ENCODE results near the gene TRRAP. TPM values are rescaled to one million over a fixed set of nuclear protein-coding genes. Genes with fewer than 3 reads are reported as not detected.
A peak's percentile ranks its signal among the peaks of the same experiment; 100 is the strongest.

The TRRAP gene
- total and polyA plus RNA-seq, 4 donors = 26.3 to 35.3 (median 30.4) TPM

- WGBS (ENCODE audit: insufficient coverage) = 93% methylated on average over 24 of the region's 25 CpGs
- no peak overlapping the region for H3K27ac ChIP-seq (ENCODE audit: low read depth, low read length)
- H3K4me1 ChIP-seq (ENCODE audit: control insufficient read depth, insufficient read depth, low read length) = no peaks in the 10 kb centered on the region
- no peak overlapping the region for H3K4me3 ChIP-seq (ENCODE audit: low read depth, low read length)
- peaks cover 79% of the 10 kb centered on the region for H3K36me3 ChIP-seq (ENCODE audit: control insufficient read depth, insufficient read depth, low read length)
- no peaks in the 10 kb centered on the region for H3K9me3 ChIP-seq (ENCODE audit: control insufficient read depth, insufficient read depth, low read length)
- H3K27me3 ChIP-seq (ENCODE audit: control insufficient read depth, insufficient read depth, low read length) = no peaks in the 10 kb centered on the region
- no peak for DNase-seq (ENCODE audit: low read depth in 4 of 6, low spot score in 6 of 6)
Measured at GRCh38 chr7:99013266-99014112, 135.2 kb downstream of the TRRAP start.

GRCh38 chr7:99014113-99014985 lies 136.0 kb downstream of the TRRAP start:
- H3K27ac ChIP-seq (ENCODE audit: low read depth, low read length) = no peak overlapping the region
- 96% methylated on average over 16 of the region's 18 CpGs for WGBS (ENCODE audit: insufficient coverage)
- DNase-seq (ENCODE audit: low read depth in 4 of 6, low spot score in 6 of 6) = no peak
- H3K27me3 ChIP-seq (ENCODE audit: control insufficient read depth, insufficient read depth, low read length) = no peaks in the 10 kb centered on the region
- no peak overlapping the region for H3K4me3 ChIP-seq (ENCODE audit: low read depth, low read length)
- H3K9me3 ChIP-seq (ENCODE audit: control insufficient read depth, insufficient read depth, low read length) = no peaks in the 10 kb centered on the region
- H3K36me3 ChIP-seq (ENCODE audit: control insufficient read depth, insufficient read depth, low read length) = peaks cover 71% of the 10 kb centered on the region
- H3K4me1 ChIP-seq (ENCODE audit: control insufficient read depth, insufficient read depth, low read length) = no peaks in the 10 kb centered on the region

DNA sequence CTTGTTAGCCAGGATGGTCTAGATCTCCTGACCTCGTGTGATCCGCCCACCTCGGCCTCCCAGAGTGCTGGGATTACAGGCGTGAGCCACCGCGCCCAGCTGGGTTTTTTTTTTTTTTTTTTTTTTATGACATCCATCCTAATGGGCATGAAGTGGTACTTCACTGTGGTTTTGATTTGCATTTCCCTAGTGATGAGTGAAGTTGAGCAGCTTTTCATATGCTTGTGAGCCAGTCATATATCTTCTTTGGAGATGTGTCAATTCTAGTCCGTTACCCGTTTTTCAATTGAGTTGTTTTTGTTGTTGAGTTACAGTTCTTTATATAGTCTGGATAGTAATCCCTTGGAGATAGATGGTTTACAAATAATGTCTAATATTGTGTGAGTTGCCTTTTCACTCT lies 137.9 kb downstream of the TRRAP start:
- no peak for DNase-seq (ENCODE audit: low read depth in 4 of 6, low spot score in 6 of 6)
- 94% methylated on average over 2 of the region's 8 CpGs for WGBS (ENCODE audit: insufficient coverage)
- H3K9me3 ChIP-seq (ENCODE audit: control insufficient read depth, insufficient read depth, low read length) = no peaks in the 10 kb centered on the region
- peaks cover 52% of the 10 kb centered on the region for H3K36me3 ChIP-seq (ENCODE audit: control insufficient read depth, insufficient read depth, low read length)
- H3K27ac ChIP-seq (ENCODE audit: low read depth, low read length) = no peak overlapping the region
- H3K4me1 ChIP-seq (ENCODE audit: control insufficient read depth, insufficient read depth, low read length) = no peaks in the 10 kb centered on the region
- H3K27me3 ChIP-seq (ENCODE audit: control insufficient read depth, insufficient read depth, low read length) = no peaks in the 10 kb centered on the region
- H3K4me3 ChIP-seq (ENCODE audit: low read depth, low read length) = no peak overlapping the region

DNA sequence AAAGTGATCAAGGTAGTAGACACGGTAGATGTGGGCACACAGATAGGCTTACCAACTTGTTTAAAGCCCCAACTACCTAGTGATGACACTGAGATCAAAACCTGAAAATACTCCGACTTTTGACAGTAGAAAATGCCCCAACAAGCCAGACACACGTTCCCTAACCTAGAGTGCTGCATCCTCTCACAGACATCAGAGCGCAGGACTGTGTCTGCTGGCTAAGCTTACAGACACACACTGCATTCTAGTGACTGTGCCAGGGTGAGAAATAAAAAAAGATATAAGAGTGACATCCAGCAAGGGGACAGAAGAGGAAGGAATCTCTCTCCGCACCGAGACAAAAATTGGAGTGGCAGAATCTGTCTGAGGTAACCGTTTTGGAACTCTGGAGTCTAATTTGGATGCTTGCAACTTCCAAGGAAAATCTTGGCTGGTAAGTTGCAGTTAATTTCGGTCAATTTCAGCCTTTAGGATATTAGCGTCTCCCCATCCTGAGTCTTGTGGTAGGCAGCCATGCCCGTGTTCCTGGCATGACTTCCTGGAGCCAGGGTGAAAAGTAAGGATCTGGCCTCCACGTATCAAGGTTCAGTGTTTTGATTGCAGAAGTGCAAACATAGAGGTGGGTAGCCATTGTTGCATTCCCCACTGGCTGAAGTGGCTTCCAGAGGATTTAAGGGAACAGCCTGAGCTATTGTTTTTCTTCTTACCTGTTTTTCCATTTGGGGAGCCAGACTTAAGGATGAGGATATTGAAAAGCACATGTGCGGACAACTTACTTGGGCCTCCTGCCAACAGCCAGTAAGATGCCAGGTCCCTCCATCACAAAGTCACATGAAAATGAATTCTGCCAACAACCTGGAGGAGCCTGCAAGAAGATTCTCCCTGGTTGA lies 141.4 kb downstream of the TRRAP start:
- H3K27me3 ChIP-seq (ENCODE audit: control insufficient read depth, insufficient read depth, low read length) = no peaks in the 10 kb centered on the region
- H3K36me3 ChIP-seq (ENCODE audit: control insufficient read depth, insufficient read depth, low read length) = peaks cover 18% of the 10 kb centered on the region
- no peak for DNase-seq (ENCODE audit: low read depth in 4 of 6, low spot score in 6 of 6)
- H3K9me3 ChIP-seq (ENCODE audit: control insufficient read depth, insufficient read depth, low read length) = no peaks in the 10 kb centered on the region
- no peak overlapping the region for H3K4me3 ChIP-seq (ENCODE audit: low read depth, low read length)
- no peak overlapping the region for H3K27ac ChIP-seq (ENCODE audit: low read depth, low read length)
- no peaks in the 10 kb centered on the region for H3K4me1 ChIP-seq (ENCODE audit: control insufficient read depth, insufficient read depth, low read length)
- 90% methylated on average over 10 of the region's 12 CpGs for WGBS (ENCODE audit: insufficient coverage)

DNA sequence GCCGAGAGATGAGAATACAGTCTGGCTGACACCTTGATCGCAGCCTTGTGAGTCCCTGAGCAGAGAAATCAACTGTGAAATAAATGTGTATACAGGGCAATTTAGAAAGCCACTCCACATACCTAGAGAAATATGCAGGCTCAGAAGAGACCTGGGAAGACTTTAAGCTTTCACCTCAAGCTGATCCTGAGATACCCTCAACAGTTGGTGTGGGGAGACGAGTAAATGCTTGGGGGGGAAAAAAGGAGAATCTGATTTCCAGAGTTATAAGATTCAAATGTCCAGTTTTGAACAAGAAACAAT lies 142.0 kb downstream of the TRRAP start:
- no CpG with 5 or more reads among the region's 3 CpGs for WGBS (ENCODE audit: insufficient coverage)
- no peak for DNase-seq (ENCODE audit: low read depth in 4 of 6, low spot score in 6 of 6)
- Histone ChIP-seq H3K27me3 (ENCODE audit: control insufficient read depth, insufficient read depth, low read length) (no peaks in the 10 kb centered on the region), H3K27ac (ENCODE audit: low read depth, low read length) (no peak overlapping the region), H3K9me3 (ENCODE audit: control insufficient read depth, insufficient read depth, low read length) (no peaks in the 10 kb centered on the region), H3K36me3 (ENCODE audit: control insufficient read depth, insufficient read depth, low read length) (peaks cover 12% of the 10 kb centered on the region), H3K4me1 (ENCODE audit: control insufficient read depth, insufficient read depth, low read length) (no peaks in the 10 kb centered on the region), H3K4me3 (ENCODE audit: low read depth, low read length) (no peak overlapping the region)

DNA sequence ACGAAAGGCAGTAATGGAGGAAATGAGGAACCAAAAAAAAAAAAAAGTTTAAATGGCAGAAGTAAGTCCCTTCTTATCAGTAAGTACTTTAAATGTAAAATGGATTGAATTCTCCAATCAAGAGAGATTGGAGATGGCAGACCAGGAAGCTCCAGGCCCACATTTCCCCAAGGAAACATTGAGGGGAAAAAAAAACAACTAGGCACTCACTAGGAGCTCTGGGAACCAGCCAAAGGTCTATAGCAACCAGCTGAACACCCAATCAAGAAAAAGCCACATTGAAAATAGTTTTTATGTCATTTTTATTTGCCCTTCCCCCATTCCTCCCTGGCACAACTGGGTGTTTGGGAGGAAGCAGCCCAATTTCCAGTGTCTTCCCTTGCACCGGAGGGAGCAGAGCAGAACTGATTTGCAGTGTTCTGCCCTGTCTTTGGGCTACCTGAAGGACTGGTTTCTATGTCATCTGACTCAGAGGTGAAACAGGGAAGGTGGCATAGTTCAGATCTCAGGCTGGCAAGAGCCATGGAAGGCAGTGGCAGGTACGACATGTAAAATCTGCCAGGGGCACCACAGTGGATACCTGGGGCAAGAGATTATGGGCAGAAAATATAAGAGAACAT lies 143.7 kb downstream of the TRRAP start:
- no peaks in the 10 kb centered on the region for H3K4me1 ChIP-seq (ENCODE audit: control insufficient read depth, insufficient read depth, low read length)
- peak in 1 of 6 donors; percentile 36 for DNase-seq (ENCODE audit: low read depth in 4 of 6, low spot score in 6 of 6)
- 93% methylated on average over 2 of the region's 3 CpGs for WGBS (ENCODE audit: insufficient coverage)
- no peaks in the 10 kb centered on the region for H3K9me3 ChIP-seq (ENCODE audit: control insufficient read depth, insufficient read depth, low read length)
- no peak overlapping the region for H3K4me3 ChIP-seq (ENCODE audit: low read depth, low read length)
- H3K27ac ChIP-seq (ENCODE audit: low read depth, low read length) = no peak overlapping the region
- H3K27me3 ChIP-seq (ENCODE audit: control insufficient read depth, insufficient read depth, low read length) = no peaks in the 10 kb centered on the region
- peaks cover 5% of the 10 kb centered on the region for H3K36me3 ChIP-seq (ENCODE audit: control insufficient read depth, insufficient read depth, low read length)

- no peak overlapping the region for H3K27ac ChIP-seq (ENCODE audit: low read depth, low read length)
- H3K4me1 ChIP-seq (ENCODE audit: control insufficient read depth, insufficient read depth, low read length) = no peaks in the 10 kb centered on the region
- no peaks in the 10 kb centered on the region for H3K27me3 ChIP-seq (ENCODE audit: control insufficient read depth, insufficient read depth, low read length)
- H3K36me3 ChIP-seq (ENCODE audit: control insufficient read depth, insufficient read depth, low read length) = peaks cover 21% of the 10 kb centered on the region
- no peak for DNase-seq (ENCODE audit: low read depth in 4 of 6, low spot score in 6 of 6)
- H3K4me3 ChIP-seq (ENCODE audit: low read depth, low read length) = no peak overlapping the region
- no peaks in the 10 kb centered on the region for H3K9me3 ChIP-seq (ENCODE audit: control insufficient read depth, insufficient read depth, low read length)
Measured at GRCh38 chr7:99024066-99024465, 145.7 kb downstream of the TRRAP start.

GRCh38 chr7:99027241-99027640 lies 148.9 kb downstream of the TRRAP start:
- no peaks in the 10 kb centered on the region for H3K4me1 ChIP-seq (ENCODE audit: control insufficient read depth, insufficient read depth, low read length)
- WGBS (ENCODE audit: insufficient coverage) = 94% methylated on average over 1 of the region's 3 CpGs
- DNase-seq (ENCODE audit: low read depth in 4 of 6, low spot score in 6 of 6) = no peak
- H3K9me3 ChIP-seq (ENCODE audit: control insufficient read depth, insufficient read depth, low read length) = no peaks in the 10 kb centered on the region
- H3K27me3 ChIP-seq (ENCODE audit: control insufficient read depth, insufficient read depth, low read length) = no peaks in the 10 kb centered on the region
- no peak overlapping the region for H3K27ac ChIP-seq (ENCODE audit: low read depth, low read length)
- H3K36me3 ChIP-seq (ENCODE audit: control insufficient read depth, insufficient read depth, low read length) = peaks cover 49% of the 10 kb centered on the region
- no peak overlapping the region for H3K4me3 ChIP-seq (ENCODE audit: low read depth, low read length)

- WGBS (ENCODE audit: insufficient coverage) = 90% methylated on average over 20 of the region's 20 CpGs
- no peak overlapping the region for H3K27ac ChIP-seq (ENCODE audit: low read depth, low read length)
Measured at GRCh38 chr7:99027841-99028240, 149.5 kb downstream of the TRRAP start.

More at GRCh38 chr7:99027841-99028240, 149.5 kb downstream of the TRRAP start:
- no peaks in the 10 kb centered on the region for H3K4me1 ChIP-seq (ENCODE audit: control insufficient read depth, insufficient read depth, low read length)
- peaks cover 53% of the 10 kb centered on the region for H3K36me3 ChIP-seq (ENCODE audit: control insufficient read depth, insufficient read depth, low read length)
- DNase-seq (ENCODE audit: low read depth in 4 of 6, low spot score in 6 of 6) = no peak
- H3K27me3 ChIP-seq (ENCODE audit: control insufficient read depth, insufficient read depth, low read length) = no peaks in the 10 kb centered on the region
- H3K4me3 ChIP-seq (ENCODE audit: low read depth, low read length) = no peak overlapping the region
- H3K9me3 ChIP-seq (ENCODE audit: control insufficient read depth, insufficient read depth, low read length) = no peaks in the 10 kb centered on the region
